A673 (cell line): ENCODE data around the gene GRM1. TPM values are rescaled to one million over a fixed set of nuclear protein-coding genes. Genes with fewer than 3 reads are reported as not detected.

Experiments
- BruUV-seq: library from RNA; stranded (reverse); fragments of 400-500 nt; replicated peaks from 2 replicates; lab custom pipeline; 2021; lab: Mats Ljungman, UMichigan
- CTCF ChIA-PET: fragments of 300-600 bp; sonication (Branson Sonifier 250); formaldehyde crosslinking; loops from one replicate; lab custom pipeline; 2022; ENCODE audit warnings: antibody characterized with exemption; lab: Charles Lee
- POLR2A ChIA-PET: fragments of 300-600 bp; sonication (Branson Sonifier 250); formaldehyde crosslinking; loops from one replicate; lab custom pipeline; 2022; ENCODE audit warnings: antibody characterized with exemption; ENCODE audit not compliant: low non-redundant PET; lab: Charles Lee
- DNase-seq: peaks from one replicate; pipeline ENCODE4 v3.0.0-alpha.2; 2015; ENCODE audit warnings: low spot score
- H3K27ac ChIP-seq: fragments of 200-600 bp; sonication (generic); 2 replicates; pipeline ENCODE4 v1.5.1; 2016; ENCODE audit warnings: mixed run types, low read depth, mild to moderate bottlenecking, mixed read lengths, antibody characterized with exemption, low read length; ENCODE audit not compliant: poor library complexity, severe bottlenecking
- H3K27me3 ChIP-seq: fragments of 200-600 bp; sonication (generic); replicated peaks from 2 replicates; pipeline ENCODE4 v1.6.1; 2017; ENCODE audit warnings: mixed run types, low read depth, mild to moderate bottlenecking, mixed read lengths, antibody characterized with exemption, low read length; ENCODE audit not compliant: insufficient read depth, poor library complexity
- H3K36me3 ChIP-seq: fragments of 200-600 bp; sonication (generic); 2 replicates; pipeline ENCODE4 v1.6.1; 2016; ENCODE audit warnings: mixed run types, mild to moderate bottlenecking, mixed read lengths, antibody characterized with exemption, low read length; ENCODE audit not compliant: insufficient read depth, poor library complexity, severe bottlenecking
- H3K4me1 ChIP-seq: fragments of 200-600 bp; sonication (generic); 2 replicates; pipeline ENCODE4 v1.6.1; 2017; ENCODE audit warnings: mixed run types, mild to moderate bottlenecking, mixed read lengths, antibody characterized with exemption, low read length; ENCODE audit not compliant: insufficient read depth, poor library complexity, severe bottlenecking
- H3K4me3 ChIP-seq: fragments of 200-600 bp; sonication (generic); 2 replicates; pipeline ENCODE4 v1.5.1; 2016; ENCODE audit warnings: low read depth, mixed run types, mild to moderate bottlenecking, mixed read lengths, low read length; ENCODE audit not compliant: poor library complexity, severe bottlenecking
- H3K9me3 ChIP-seq: fragments of 200-600 bp; sonication (generic); 2 replicates; pipeline ENCODE4 v1.6.1; 2016; ENCODE audit warnings: mixed run types, low read depth, mild to moderate bottlenecking, mixed read lengths, antibody characterized with exemption, low read length; ENCODE audit not compliant: poor library complexity, severe bottlenecking
- CTCF ChIP-seq: fragments of 300-800, 200-600 bp; sonication (generic); conservative IDR thresholded peaks from 2 replicates; pipeline ENCODE4 v1.5.1; 2017; ENCODE audit warnings: low read depth, mild to moderate bottlenecking, antibody characterized with exemption, low read length, moderate library complexity, mixed read lengths
- EZH2 ChIP-seq: fragments of 200-600 bp; sonication (generic); IDR thresholded peaks from 2 replicates; pipeline ENCODE4 v1.6.1; 2017; ENCODE audit warnings: borderline replicate concordance, low read depth, mild to moderate bottlenecking, mixed read lengths, antibody characterized with exemption, low read length; ENCODE audit not compliant: poor library complexity, severe bottlenecking
- intact Hi-C: fragments of 100-400 bp; cut with micrococcal nuclease; formaldehyde crosslinking; loops from one replicate; pipeline ENCODE4 v1.10.0; 2022; ENCODE audit not compliant: unreplicated experiment
- total RNA-seq: library from RNA; stranded (reverse); gene quantifications from 2 replicates; pipeline ENCODE4 v1.2.3, GENCODE V29; 2021

The GRM1 gene
- total RNA-seq, 1 experiment from 2014 or later, result 0.11 TPM

DNA sequence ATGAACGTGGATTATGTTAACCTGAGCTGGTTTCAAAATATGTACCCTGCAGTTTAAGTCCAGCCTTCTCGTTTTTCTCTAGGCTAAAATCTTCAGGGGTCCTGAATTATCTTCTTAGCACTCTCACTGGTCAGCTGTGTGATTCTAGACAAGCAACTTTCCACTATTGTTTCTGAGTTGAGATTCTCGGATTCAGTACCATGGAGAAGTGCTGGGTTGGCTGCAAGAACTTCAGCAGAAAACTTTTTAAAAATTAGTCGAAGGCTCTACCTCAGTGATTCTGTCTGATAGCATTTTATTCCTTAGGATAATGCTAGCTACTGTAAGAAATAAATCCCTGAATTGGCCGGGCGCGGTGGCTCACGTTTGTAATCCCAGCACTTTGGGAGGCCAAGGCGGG is 173.7 kb downstream of the GRM1 start:
- H3K36me3 ChIP-seq, result no peaks in the 10 kb centered on the region
- H3K4me1 ChIP-seq, result peaks cover 23% of the 10 kb centered on the region
- POLR2A ChIA-PET, result no interaction called here
- CTCF ChIA-PET, result no interaction called here
- DNase-seq, result no peak
- no peaks in the 10 kb centered on the region for H3K9me3 ChIP-seq
- H3K27me3 ChIP-seq, result no peaks in the 10 kb centered on the region
- intact Hi-C loops, result no loop called here
- H3K4me3 ChIP-seq, result no peak overlapping the region
- no peak overlapping the region for H3K27ac ChIP-seq
- TF ChIP-seq EZH2 (no peak), CTCF (no peak)
- BruUV-seq, result no TSS peak

- Histone ChIP-seq H3K4me1 (no peaks in the 10 kb centered on the region), H3K4me3 (no peak overlapping the region), H3K27ac (no peak overlapping the region), H3K36me3 (no peaks in the 10 kb centered on the region), H3K9me3 (no peaks in the 10 kb centered on the region), H3K27me3 (peaks cover 8% of the 10 kb centered on the region)
- intact Hi-C loops, result no loop called here
- DNase-seq, result no peak
- BruUV-seq, result no TSS peak
- ChIA-PET POLR2A (no interaction called here), CTCF (no interaction called here)
- TF ChIP-seq EZH2, result no peak
- no peak for TF ChIP-seq CTCF
Measured at GRCh38 chr6:146209942-146210341, 181.1 kb downstream of the GRM1 start.

GRCh38 chr6:146210406-146211083 is 181.7 kb downstream of the GRM1 start:
- intact Hi-C loops, result no loop called here
- no peak for DNase-seq
- Histone ChIP-seq H3K4me1 (no peaks in the 10 kb centered on the region), H3K27ac (no peak overlapping the region), H3K36me3 (no peaks in the 10 kb centered on the region), H3K27me3 (peaks cover 8% of the 10 kb centered on the region), H3K4me3 (no peak overlapping the region), H3K9me3 (no peaks in the 10 kb centered on the region)
- ChIA-PET POLR2A (no interaction called here), CTCF (no interaction called here)
- TF ChIP-seq CTCF (no peak), EZH2 (no peak)
- BruUV-seq, result no TSS peak
